ENCODE measurements around the gene RASA3.

Gene RASA3

GRCh38 chr13:114071991-114072390 is 60.4 kb downstream of the RASA3 start:
- no peak for DNase-seq (ENCODE audit: insufficient read length, low spot score)
- no peak for FAIRE-seq

- FAIRE-seq (no peak), DNase-seq (ENCODE audit: insufficient read length, low spot score) (no peak)
Measured at GRCh38 chr13:114071410-114071809, 61.0 kb downstream of the RASA3 start.

- DNase-seq (ENCODE audit: insufficient read length, low spot score), result no peak
- no peak for FAIRE-seq
Measured at GRCh38 chr13:114070098-114070799, 62.2 kb downstream of the RASA3 start.

GRCh38 chr13:114069376-114070097 is 62.9 kb downstream of the RASA3 start:
- DNase-seq (ENCODE audit: insufficient read length, low spot score) (no peak), FAIRE-seq (no peak)

- FAIRE-seq, result no peak
- DNase-seq (ENCODE audit: insufficient read length, low spot score), result no peak
Measured at GRCh38 chr13:114068656-114069318, 63.6 kb downstream of the RASA3 start.

GRCh38 chr13:114067886-114068651 is 64.4 kb downstream of the RASA3 start:
- DNase-seq (ENCODE audit: insufficient read length, low spot score) (no peak), FAIRE-seq (no peak)

GRCh38 chr13:114067381-114067885 is 65.0 kb downstream of the RASA3 start:
- no peak for DNase-seq (ENCODE audit: insufficient read length, low spot score)
- FAIRE-seq, result no peak

GRCh38 chr13:114066956-114067355 is 65.5 kb downstream of the RASA3 start:
- no peak for FAIRE-seq

GRCh38 chr13:114065926-114066774 is 66.3 kb downstream of the RASA3 start:
- FAIRE-seq, result no peak
- no peak for DNase-seq (ENCODE audit: insufficient read length, low spot score)

More at GRCh38 chr13:114066956-114067355, 65.5 kb downstream of the RASA3 start:
- no peak for DNase-seq (ENCODE audit: insufficient read length, low spot score)

GRCh38 chr13:114065141-114065925 is 67.1 kb downstream of the RASA3 start:
- peak; percentile 83 for DNase-seq (ENCODE audit: insufficient read length, low spot score)
- peak; percentile 72 for FAIRE-seq

GRCh38 chr13:114064450-114065140 is 67.8 kb downstream of the RASA3 start:
- no peak for FAIRE-seq

GRCh38 chr13:114063545-114064449 is 68.6 kb downstream of the RASA3 start:
- FAIRE-seq (no peak), DNase-seq (ENCODE audit: insufficient read length, low spot score) (no peak)

More at GRCh38 chr13:114064450-114065140, 67.8 kb downstream of the RASA3 start:
- DNase-seq (ENCODE audit: insufficient read length, low spot score), result no peak

GRCh38 chr13:114062754-114063153 is 69.7 kb downstream of the RASA3 start:
- no peak for FAIRE-seq
- no peak for DNase-seq (ENCODE audit: insufficient read length, low spot score)

GRCh38 chr13:114062341-114062740 is 70.1 kb downstream of the RASA3 start:
- DNase-seq (ENCODE audit: insufficient read length, low spot score), result no peak
- FAIRE-seq, result peak; percentile 71

GRCh38 chr13:114061744-114062143 is 70.7 kb downstream of the RASA3 start:
- DNase-seq (ENCODE audit: insufficient read length, low spot score) (no peak), FAIRE-seq (no peak)

- DNase-seq (ENCODE audit: insufficient read length, low spot score) (no peak), FAIRE-seq (no peak)
Measured at GRCh38 chr13:114061047-114061446, 71.4 kb downstream of the RASA3 start.

Data from HTR-8/SVneo (cell line).